GM10266 (cell line): ENCODE results near the gene GAS2L1.
"Not testable (repeated sequence)": the region's sequence is repeated elsewhere in the genome, so short reads cannot be mapped to it uniquely, and the experiment has no call there.

ENCODE experiments used
- DNase-seq: peaks from one replicate; pipeline ENCODE4 v3.0.0; 2012; ENCODE audit errors: extremely low spot score
- CTCF ChIP-seq: IDR thresholded peaks from 2 replicates; pipeline ENCODE4 v1.5.1; 2012; ENCODE audit warnings: mild to moderate bottlenecking, low read depth; ENCODE audit not compliant: control insufficient read depth, insufficient read depth; ENCODE audit errors: missing control alignments

GAS2L1 gene

DNA sequence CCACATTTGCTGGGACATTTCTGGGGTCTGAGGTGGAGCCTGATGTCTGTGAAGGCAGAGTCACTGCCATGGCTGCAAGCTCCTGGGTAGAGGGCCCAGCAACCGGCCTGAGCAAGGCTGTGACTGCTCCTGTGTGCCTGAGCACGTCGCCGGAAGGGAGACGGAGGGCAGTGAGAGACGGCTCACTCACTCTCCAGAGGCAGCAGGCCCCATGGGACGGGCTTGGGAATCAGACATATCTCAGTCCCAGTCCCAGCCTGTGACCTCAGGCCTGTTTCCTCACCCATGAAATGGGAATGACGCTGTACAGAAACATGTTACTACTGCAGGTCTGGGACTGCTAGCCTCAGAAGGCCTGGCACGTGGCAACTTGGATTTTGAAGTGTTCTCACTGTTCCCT lies 45.4 kb downstream of the GAS2L1 start:
- no peak for DNase-seq
- no peak for TF ChIP-seq CTCF

DNA sequence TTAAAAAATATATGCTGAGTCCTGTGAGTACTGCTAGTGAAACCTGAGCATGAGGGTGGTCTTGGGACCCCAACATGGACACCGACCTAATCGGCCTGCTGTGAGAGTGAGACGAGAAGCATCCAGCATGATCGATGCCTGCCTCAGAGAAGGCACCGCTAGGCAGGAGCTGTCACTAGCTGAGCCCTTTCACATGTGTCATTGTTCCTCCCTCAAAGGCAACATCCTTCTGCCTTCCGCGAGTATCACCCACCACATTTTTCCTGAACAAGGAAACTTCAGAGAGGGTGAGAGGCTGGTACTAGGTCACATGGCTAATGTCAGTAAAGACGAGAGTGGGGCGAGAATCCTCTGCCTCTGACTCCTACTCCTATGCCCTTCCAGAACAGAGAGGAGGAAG lies 46.3 kb downstream of the GAS2L1 start:
- DNase-seq = no peak
- no peak for TF ChIP-seq CTCF

DNA sequence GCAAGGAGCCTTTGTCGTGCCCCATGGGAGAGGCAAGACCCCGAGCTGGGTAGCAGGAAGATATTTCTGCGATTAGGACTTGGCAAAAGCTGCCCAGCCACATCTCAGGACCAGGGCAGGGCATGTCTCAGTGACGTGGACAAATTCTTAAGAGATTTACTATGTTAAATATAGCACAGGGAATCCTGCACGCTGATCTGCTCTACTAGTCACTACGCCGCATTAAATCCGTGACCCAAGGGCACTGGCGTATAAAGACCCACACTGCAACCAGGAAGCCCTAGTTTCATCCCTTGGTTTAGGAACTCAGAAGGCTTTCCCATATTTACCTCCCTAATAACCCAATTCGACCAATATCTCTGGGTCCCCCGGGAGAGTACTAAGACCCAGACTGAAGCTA lies 46.8 kb downstream of the GAS2L1 start:
- TF ChIP-seq CTCF = no peak
- DNase-seq = no peak

- no peak for DNase-seq
- TF ChIP-seq CTCF = no peak
Measured at GRCh38 chr22:29353860-29354259, 47.4 kb downstream of the GAS2L1 start.

GRCh38 chr22:29357193-29357890 lies 50.9 kb downstream of the GAS2L1 start:
- not testable (repeated sequence) for DNase-seq

DNA sequence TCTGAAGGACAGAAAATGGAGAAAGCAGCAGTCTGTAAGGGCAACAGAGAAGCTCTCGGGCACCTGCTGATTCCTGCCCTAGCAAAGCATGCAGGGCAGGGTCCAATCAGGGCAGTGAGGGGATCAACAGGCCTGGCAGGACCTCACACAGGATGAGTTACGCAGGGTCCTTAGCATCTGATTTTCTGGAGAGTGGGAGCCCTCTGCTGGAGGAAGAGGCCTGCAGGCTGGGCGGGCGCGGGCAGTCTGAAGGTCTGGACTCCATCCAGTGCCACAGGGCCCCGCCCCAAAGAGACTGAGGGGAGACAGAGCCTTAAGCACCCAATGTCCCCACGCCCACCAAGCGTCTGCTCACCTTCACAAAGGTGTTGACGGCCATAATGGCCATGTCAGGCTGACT lies 53.0 kb downstream of the GAS2L1 start:
- no peak for TF ChIP-seq CTCF
- no peak for DNase-seq
